GM12891 (cell line): ENCODE results near the gene PDE8A.

Experiments
- PAX5 ChIP-seq: IDR thresholded peaks from 2 replicates; pipeline ENCODE4 v1.6.1; 2011; ENCODE audit warnings: low read length, moderate library complexity, mild to moderate bottlenecking; ENCODE audit not compliant: insufficient read depth, severe bottlenecking
- POLR2A ChIP-seq: IDR thresholded peaks from 2 replicates; pipeline ENCODE4 v1.6.1; 2011; ENCODE audit warnings: low read depth, low read length, control low read depth
- POLR2AphosphoS5 ChIP-seq: IDR thresholded peaks from 2 replicates; pipeline ENCODE4 v1.6.1; 2011; ENCODE audit warnings: low read depth, low read length, control low read depth
- POU2F2 ChIP-seq: IDR thresholded peaks from 2 replicates; pipeline ENCODE4 v1.6.1; 2011; ENCODE audit warnings: low read depth, mild to moderate bottlenecking, control low read depth, low read length, moderate library complexity
- SPI1 ChIP-seq: IDR thresholded peaks from 2 replicates; pipeline ENCODE4 v1.6.1; 2011; ENCODE audit warnings: low read depth, low read length, control low read depth
- TAF1 ChIP-seq: IDR thresholded peaks from 2 replicates; pipeline ENCODE4 v1.6.1; 2011; ENCODE audit warnings: low read depth, low read length, control low read depth

- TF ChIP-seq POLR2A (no peak), TAF1 (no peak), POLR2AphosphoS5 (no peak), SPI1 (no peak), POU2F2 (no peak), PAX5 (no peak)
These were observed 192.9 kb downstream of the PDE8A start for GRCh38 chr15:85174521-85174920.
